ENCODE data around the gene STAP2. TPM values are rescaled to one million over a fixed set of nuclear protein-coding genes. Genes with fewer than 3 reads are reported as not detected.
"Not testable (repeated sequence)": the region's sequence is repeated elsewhere in the genome, so short reads cannot be mapped to it uniquely, and the experiment has no call there.

The STAP2 gene
- polyA plus RNA-seq, 3 donors from 2014 or later, result 0.89 to 4.2 TPM; not detected in 1

DNA sequence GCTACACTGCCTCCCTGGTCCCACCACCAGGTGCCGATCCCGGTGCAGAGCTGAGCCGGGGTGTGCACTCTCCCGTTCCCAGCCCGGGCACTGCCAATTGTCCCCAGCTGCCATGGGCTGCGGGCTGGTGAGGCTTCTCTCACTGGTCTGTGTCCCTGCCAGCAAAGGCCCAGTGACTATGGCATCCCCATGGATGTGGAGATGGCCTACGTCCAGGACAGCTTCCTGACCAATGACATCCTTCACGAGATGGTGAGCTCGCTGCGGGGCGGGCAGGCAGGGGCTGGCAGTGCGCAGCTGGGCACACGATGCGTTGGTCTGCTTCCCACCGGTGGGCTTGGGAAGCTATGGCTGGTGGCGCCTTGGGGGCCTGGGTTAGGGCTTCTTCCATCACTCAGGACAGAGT, 19.3 kb upstream of the STAP2 start:
- Mint-ChIP-seq H3K27ac (peak overlapping the region in 1 of 6 donors; percentile 39), H3K4me3 (no peak overlapping the region)

GRCh38 chr19:4357095-4357797, 18.6 kb upstream of the STAP2 start:
- Mint-ChIP-seq H3K27ac (no peak overlapping the region), H3K9me3 (no peaks in the 10 kb centered on the region), H3K27me3 (ENCODE audit: low read depth in 3 of 3) (peaks cover 0 to 2% (median 0%) of the 10 kb centered on the region in 3 donors), H3K4me1 (peaks cover 0 to 2% of the 10 kb centered on the region in 2 donors), H3K36me3 (peaks cover 0 to 3% (median 0%) of the 10 kb centered on the region in 3 donors), H3K4me3 (no peak overlapping the region)
- no peak for DNase-seq

More for the DNA sequence above, 19.3 kb upstream of the STAP2 start:
- Mint-ChIP-seq H3K4me1 (no peaks in the 10 kb centered on the region), H3K36me3 (peaks cover 0 to 3% (median 0%) of the 10 kb centered on the region in 3 donors), H3K9me3 (no peaks in the 10 kb centered on the region), H3K27me3 (ENCODE audit: low read depth in 3 of 3) (peaks cover 0 to 2% (median 0%) of the 10 kb centered on the region in 3 donors)
- DNase-seq, result no peak

- Mint-ChIP-seq H3K36me3 (no peaks in the 10 kb centered on the region), H3K9me3 (no peaks in the 10 kb centered on the region), H3K27ac (no peak overlapping the region), H3K27me3 (ENCODE audit: low read depth in 3 of 3) (peaks cover 0 to 2% (median 0%) of the 10 kb centered on the region in 3 donors), H3K4me1 (peaks cover 9 to 11% of the 10 kb centered on the region in 2 donors), H3K4me3 (no peak overlapping the region)
- no peak for DNase-seq
Measured at GRCh38 chr19:4354897-4355296, 16.3 kb upstream of the STAP2 start.

GRCh38 chr19:4354282-4354681, 15.7 kb upstream of the STAP2 start:
- DNase-seq, result no peak
- H3K27me3 Mint-ChIP-seq (ENCODE audit: low read depth in 3 of 3), result peaks cover 0 to 2% (median 0%) of the 10 kb centered on the region in 3 donors
- H3K27ac Mint-ChIP-seq, result no peak overlapping the region
- no peaks in the 10 kb centered on the region for H3K36me3 Mint-ChIP-seq
- H3K4me1 Mint-ChIP-seq, result peaks cover 13 to 16% of the 10 kb centered on the region in 2 donors
- H3K9me3 Mint-ChIP-seq, result no peaks in the 10 kb centered on the region
- H3K4me3 Mint-ChIP-seq, result no peak overlapping the region

- no peak overlapping the region for H3K4me3 Mint-ChIP-seq
- peak overlapping the region in 2 of 6 donors; percentile 45 to 75 for H3K27ac Mint-ChIP-seq
- no peaks in the 10 kb centered on the region for H3K9me3 Mint-ChIP-seq
- peaks cover 2 to 4% (median 2%) of the 10 kb centered on the region in 3 donors for H3K27me3 Mint-ChIP-seq (ENCODE audit: low read depth in 3 of 3)
- no peaks in the 10 kb centered on the region for H3K36me3 Mint-ChIP-seq
- DNase-seq, result peak; percentile 58 to 66 (median 66)
- H3K4me1 Mint-ChIP-seq, result peaks cover 24 to 27% of the 10 kb centered on the region in 2 donors
Measured at GRCh38 chr19:4352701-4353121, 14.1 kb upstream of the STAP2 start.

DNA sequence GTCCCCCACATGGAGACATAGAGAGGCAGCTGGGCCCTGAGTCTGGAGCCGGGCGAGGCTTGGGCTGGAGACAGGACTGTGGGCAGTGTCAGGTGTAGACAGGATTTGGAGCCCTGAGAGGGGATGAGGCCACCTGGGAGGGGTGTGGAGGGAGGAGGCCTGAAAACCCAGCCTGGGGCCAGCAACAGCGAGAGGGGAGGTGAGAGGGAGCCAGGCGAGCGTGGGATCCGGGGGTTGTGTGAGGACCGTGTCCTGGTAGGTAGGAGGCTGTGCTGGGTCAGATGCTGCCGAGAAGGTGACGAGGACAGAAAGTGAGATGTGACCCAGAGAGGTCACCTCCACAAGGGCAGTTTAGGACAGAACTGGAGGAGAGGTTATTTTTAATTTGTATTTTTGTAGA, 12.1 kb upstream of the STAP2 start:
- Mint-ChIP-seq H3K36me3 (peaks cover 0 to 4% (median 3%) of the 10 kb centered on the region in 3 donors), H3K27ac (peak overlapping the region in 1 of 6 donors; percentile 53), H3K4me1 (peaks cover 41 to 46% of the 10 kb centered on the region in 2 donors), H3K27me3 (ENCODE audit: low read depth in 3 of 3) (peaks cover 2 to 5% (median 4%) of the 10 kb centered on the region in 3 donors), H3K9me3 (no peaks in the 10 kb centered on the region), H3K4me3 (no peak overlapping the region)
- DNase-seq, result no peak

DNA sequence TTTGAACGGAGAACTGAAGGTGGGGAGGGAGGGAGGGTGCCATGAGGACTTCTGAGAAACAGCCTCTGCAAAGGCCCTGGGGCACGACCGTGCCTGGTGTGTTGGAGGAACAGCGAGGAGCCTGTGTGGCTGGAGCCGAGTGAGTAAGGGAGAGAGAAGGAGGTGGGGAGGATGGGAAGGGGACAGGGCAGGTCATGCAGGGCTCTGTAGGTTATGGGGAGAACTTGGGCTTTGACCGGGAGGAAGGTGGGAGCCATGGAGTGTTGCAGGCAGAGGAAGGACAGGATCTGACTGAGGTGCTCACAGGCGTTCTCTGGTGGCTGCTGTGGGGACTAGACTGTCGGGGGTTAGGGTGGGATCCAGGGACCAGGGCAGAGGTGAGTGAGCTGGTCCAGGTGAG, 11.5 kb upstream of the STAP2 start:
- peaks cover 0 to 4% (median 3%) of the 10 kb centered on the region in 3 donors for H3K36me3 Mint-ChIP-seq
- H3K4me3 Mint-ChIP-seq, result peak overlapping the region in 1 of 5 donors; percentile 70
- DNase-seq, result no peak
- H3K4me1 Mint-ChIP-seq, result peaks cover 47 to 52% of the 10 kb centered on the region in 2 donors
- peak overlapping the region in 2 of 6 donors; percentile 72 to 73 for H3K27ac Mint-ChIP-seq
- H3K27me3 Mint-ChIP-seq (ENCODE audit: low read depth in 3 of 3), result peaks cover 2 to 5% (median 4%) of the 10 kb centered on the region in 3 donors
- H3K9me3 Mint-ChIP-seq, result no peaks in the 10 kb centered on the region

GRCh38 chr19:4349225-4349624, 10.6 kb upstream of the STAP2 start:
- Mint-ChIP-seq H3K27ac (peak overlapping the region in 1 of 6 donors; percentile 73), H3K4me1 (peaks cover 48 to 54% of the 10 kb centered on the region in 2 donors)
- not testable (repeated sequence) for H3K9me3 Mint-ChIP-seq; DNase-seq; H3K4me3 Mint-ChIP-seq; H3K27me3 Mint-ChIP-seq (ENCODE audit: low read depth in 3 of 3); H3K36me3 Mint-ChIP-seq

DNA sequence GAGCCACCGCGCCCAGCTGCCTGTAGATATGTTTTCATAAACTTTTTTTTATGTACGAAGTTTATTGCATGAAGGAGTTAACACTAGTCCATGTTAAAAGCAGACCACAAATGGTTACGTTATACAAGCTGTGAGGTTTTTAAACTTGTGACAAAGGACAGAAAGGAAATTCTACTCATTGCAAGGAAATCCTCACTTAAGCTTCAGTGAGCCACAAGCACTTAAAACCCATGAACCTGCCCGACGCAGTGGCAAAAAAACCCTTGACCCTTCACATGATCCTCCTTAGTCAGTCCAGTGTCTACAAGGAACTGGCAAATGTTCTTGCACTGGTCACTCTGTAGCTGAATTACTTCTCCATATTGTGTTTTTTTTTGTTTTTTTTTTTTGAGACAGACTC, 8.9 kb upstream of the STAP2 start:
- DNase-seq, result peak; percentile 54 to 62 (median 60)
- H3K4me1 Mint-ChIP-seq, result peaks cover 53 to 61% of the 10 kb centered on the region in 2 donors
- peaks cover 0 to 4% (median 3%) of the 10 kb centered on the region in 3 donors for H3K36me3 Mint-ChIP-seq
- H3K9me3 Mint-ChIP-seq, result no peaks in the 10 kb centered on the region
- peak overlapping the region; percentile 81 to 93 (median 88) for H3K27ac Mint-ChIP-seq
- H3K4me3 Mint-ChIP-seq, result peak overlapping the region; percentile 69 to 83 (median 74)
- peaks cover 7 to 11% (median 11%) of the 10 kb centered on the region in 3 donors for H3K27me3 Mint-ChIP-seq (ENCODE audit: low read depth in 3 of 3)

GRCh38 chr19:4346020-4346383, 7.4 kb upstream of the STAP2 start:
- Mint-ChIP-seq H3K4me1 (peaks cover 60 to 66% of the 10 kb centered on the region in 2 donors), H3K27me3 (ENCODE audit: low read depth in 3 of 3) (peaks cover 7 to 14% (median 10%) of the 10 kb centered on the region in 3 donors), H3K4me3 (peak overlapping the region; percentile 47 to 62 (median 50)), H3K27ac (peak overlapping the region in 2 of 6 donors; percentile 7 to 84), H3K9me3 (no peaks in the 10 kb centered on the region), H3K36me3 (peaks cover 0 to 4% (median 3%) of the 10 kb centered on the region in 3 donors)
- DNase-seq, result no peak

DNA sequence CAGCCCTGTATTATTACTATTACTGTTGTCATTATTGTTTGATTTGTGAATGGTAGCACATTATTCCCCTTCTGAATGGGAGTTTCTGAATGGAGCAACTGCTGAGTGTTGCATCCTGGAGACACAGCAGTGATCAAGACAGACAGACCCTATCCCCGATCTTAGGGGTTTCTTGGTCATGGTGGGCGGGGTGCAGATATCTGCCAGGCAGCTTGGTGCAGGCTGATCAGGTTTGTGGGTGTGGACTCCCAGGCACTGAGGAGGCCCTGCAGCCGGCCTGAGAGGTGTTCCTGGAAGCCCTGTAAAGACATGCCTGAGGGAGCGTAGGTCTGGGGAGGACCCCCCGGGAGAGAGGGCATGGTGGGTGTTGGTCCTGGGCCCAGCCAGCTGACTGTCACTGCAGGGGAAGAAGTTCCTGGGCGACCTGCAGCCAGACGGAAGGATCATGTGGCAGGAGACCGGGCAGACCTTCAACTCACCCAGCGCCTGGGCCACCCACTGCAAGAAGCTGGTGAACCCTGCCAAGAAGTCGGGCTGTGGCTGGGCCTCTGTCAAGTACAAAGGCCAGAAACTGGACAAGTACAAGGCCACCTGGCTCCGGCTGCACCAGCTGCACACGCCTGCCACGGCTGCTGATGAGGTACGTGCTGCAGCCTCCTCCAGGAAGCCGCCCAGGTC, 6.9 kb upstream of the STAP2 start:
- Mint-ChIP-seq H3K36me3 (peaks cover 0 to 4% (median 3%) of the 10 kb centered on the region in 3 donors), H3K27me3 (ENCODE audit: low read depth in 3 of 3) (peaks cover 7 to 14% (median 10%) of the 10 kb centered on the region in 3 donors), H3K27ac (peak overlapping the region in 2 of 6 donors; percentile 8 to 46), H3K4me1 (peaks cover 57 to 65% of the 10 kb centered on the region in 2 donors), H3K9me3 (no peaks in the 10 kb centered on the region), H3K4me3 (peak overlapping the region; percentile 53 to 65 (median 61))
- DNase-seq, result no peak

DNA sequence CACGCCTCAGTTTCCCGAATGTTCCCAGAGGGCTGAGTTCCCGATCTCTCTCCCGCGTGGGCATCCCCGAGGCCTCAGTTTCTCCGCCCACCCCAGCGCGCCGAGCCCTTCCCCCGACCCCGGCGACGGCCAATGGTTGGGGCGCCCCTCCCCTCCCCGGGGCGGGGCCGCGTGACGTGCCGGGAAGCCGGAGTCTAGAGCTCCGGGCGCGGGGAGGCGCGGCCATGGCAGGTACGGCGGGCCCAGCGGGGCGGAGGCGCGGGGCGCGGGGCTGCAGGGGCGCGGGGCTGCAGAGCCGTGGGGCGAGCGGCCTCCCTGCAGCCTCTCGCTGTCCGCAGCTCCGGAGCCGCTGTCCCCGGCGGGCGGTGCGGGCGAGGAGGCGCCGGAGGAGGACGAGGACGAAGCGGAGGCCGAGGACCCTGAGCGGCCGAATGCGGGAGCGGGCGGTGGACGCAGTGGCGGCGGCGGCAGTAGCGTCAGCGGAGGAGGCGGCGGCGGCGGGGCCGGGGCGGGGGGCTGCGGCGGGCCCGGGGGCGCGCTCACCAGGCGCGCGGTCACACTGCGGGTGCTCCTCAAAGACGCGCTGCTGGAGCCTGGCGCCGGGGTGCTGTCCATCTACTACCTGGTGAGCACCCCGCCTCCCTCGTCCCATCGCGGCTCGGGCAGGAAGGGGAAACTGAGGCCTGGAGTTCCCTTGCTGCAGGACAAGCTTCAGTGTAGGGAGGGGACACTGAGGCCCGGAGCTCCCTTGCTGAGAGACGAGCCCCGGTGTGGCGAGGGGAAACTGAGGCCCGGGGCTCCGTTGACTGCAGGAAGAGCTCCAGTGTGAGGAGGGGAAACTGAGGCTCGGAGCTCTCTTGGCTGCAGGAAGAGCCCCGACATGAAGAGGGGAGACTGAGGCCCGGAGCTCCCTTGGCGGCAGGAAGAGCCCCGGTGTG, 5.0 kb upstream of the STAP2 start, which contains the start of gene MPND:
MPND (plus strand) TSS at position 193 of the 938 bp plus-strand sequence; CDS start at position 225, 32 bp downstream.
- no peaks in the 10 kb centered on the region for H3K9me3 Mint-ChIP-seq
- peak within 1 kb of the TSS; percentile 77 to 94 (median 92) for H3K4me3 Mint-ChIP-seq
- peaks cover 0 to 4% (median 3%) of the 10 kb centered on the region in 3 donors for H3K36me3 Mint-ChIP-seq
- peak within 1 kb of the TSS; percentile 86 to 97 (median 88) for H3K27ac Mint-ChIP-seq
- DNase-seq, result peak; percentile 89 to 90 (median 89)
- H3K27me3 Mint-ChIP-seq (ENCODE audit: low read depth in 3 of 3), result peaks cover 7 to 12% (median 10%) of the 10 kb centered on the region in 3 donors
- peaks cover 48 to 54% of the 10 kb centered on the region in 2 donors for H3K4me1 Mint-ChIP-seq
